GM18870 (cell line): ENCODE data around the gene MCC.

ENCODE experiments used
- ATAC-seq: cut with Tn5 transposase; IDR thresholded peaks from one replicate; pipeline ENCODE4 v1.9.1; 2021; ENCODE audit warnings: moderate library complexity; ENCODE audit not compliant: unreplicated experiment

Gene MCC

DNA sequence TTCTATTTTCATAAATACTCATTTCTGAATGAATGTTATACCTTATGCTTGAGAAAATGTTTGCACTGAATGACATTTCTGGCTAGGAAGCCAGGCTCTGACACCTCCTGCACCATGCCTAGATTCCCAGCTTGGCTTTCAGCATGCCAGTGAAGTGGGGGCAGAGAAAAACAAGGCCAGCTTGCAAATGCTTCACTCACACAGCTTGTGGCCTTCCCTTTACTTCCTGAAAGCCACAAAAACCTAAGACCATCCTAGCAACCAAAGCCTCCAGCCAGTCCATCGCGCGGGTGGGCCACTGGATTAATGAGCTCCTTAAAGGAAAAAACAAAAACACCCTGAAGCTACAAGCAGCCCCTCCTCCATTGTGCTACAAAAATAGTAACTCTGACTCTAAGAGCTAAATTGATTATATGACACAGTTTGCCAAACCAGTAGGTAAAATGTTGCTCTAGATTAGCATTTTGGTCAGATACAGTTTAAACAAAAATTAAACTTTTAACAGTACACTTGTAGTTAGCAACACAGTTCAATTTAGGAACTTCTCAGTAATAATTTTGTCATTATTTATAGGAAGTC lies 213.3 kb downstream of the MCC start:
- ATAC-seq, result no peak

DNA sequence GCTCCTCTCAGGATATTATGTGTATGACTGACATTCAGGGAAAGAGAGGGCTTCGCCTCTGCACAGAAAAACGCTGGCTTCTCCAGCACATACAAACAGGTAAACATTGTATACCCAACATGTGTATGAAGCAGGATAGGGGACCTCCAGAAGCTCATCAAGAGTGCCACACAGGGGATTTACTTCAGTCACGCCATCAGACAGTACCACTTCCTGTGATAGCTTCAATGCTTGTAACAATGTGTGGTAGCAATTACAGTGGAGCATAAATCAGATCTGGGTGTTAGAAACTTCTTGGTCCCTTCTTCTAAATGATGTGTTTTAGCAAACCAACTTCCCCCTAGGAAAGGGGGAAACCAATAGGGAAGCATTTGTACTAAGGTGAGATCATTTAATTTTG lies 214.3 kb downstream of the MCC start:
- ATAC-seq, result no peak

DNA sequence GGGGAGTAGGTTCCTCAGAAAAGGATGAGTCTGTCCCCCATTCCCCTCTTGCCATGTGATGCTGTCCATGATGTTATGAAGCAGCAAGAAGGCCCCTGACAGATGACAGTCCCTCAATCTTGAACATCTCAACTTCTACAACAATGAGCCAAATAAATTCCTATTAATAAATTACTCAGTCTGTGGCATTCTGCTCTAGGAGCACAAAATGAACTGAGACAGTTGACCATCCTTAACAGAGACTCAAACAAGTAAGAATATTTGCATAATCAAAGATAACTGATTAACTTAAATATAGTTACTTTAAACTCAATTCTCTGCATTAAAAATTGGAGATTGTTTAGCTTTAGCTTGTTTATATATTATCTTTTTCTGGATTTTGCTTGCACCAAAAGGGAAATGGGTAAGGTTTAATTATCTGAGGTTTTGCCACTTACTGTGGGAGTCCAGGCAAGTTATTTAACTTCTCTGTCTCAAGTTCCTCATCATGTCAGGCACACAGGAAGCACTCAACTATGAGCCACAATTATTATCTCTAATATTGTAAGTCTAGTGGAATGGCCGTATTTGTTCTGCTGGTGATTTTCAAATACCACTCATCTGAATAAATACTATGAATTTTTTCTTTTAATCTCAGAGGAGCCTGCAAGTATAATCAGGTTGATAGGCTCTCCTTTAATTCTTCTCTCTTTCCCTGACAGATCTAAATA lies 216.4 kb downstream of the MCC start:
- no peak for ATAC-seq

DNA sequence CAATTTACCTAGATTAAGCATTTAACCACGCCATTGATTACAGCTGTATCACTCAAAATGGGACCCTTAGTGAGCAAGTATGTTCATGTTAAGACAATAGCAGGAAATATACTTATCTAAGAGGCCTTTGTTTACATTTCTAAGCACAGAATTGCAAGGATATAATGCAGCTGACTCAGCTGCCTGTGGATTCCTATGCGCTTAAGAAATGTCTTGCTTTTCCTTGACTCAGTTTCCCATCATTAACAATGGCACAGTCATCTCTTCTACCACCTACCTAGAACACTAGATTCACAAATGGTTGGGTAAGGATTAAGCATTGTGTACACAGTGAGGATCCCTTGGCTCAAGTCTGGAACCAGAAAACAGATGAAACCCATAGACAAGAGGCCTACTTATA lies 217.2 kb downstream of the MCC start:
- ATAC-seq, result no peak

DNA sequence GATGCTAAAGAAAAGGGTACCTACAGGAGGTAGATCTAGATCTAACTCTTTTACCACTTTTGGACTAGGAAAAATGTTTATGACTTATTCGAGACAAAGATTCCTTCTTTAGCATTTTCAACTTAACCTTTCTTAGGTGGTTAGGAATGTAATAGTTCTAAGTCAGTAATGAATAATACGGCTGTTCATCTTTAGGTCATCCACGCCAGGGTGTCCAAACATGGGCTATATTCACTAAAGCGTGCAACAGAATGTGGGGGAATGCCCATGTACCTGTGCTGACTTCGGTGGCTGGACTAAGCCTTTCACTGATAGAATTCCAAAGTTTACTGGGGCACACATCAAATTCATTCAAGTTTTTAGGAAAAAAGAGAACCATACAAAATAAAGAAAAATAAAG lies 218.2 kb downstream of the MCC start:
- ATAC-seq, result no peak

DNA sequence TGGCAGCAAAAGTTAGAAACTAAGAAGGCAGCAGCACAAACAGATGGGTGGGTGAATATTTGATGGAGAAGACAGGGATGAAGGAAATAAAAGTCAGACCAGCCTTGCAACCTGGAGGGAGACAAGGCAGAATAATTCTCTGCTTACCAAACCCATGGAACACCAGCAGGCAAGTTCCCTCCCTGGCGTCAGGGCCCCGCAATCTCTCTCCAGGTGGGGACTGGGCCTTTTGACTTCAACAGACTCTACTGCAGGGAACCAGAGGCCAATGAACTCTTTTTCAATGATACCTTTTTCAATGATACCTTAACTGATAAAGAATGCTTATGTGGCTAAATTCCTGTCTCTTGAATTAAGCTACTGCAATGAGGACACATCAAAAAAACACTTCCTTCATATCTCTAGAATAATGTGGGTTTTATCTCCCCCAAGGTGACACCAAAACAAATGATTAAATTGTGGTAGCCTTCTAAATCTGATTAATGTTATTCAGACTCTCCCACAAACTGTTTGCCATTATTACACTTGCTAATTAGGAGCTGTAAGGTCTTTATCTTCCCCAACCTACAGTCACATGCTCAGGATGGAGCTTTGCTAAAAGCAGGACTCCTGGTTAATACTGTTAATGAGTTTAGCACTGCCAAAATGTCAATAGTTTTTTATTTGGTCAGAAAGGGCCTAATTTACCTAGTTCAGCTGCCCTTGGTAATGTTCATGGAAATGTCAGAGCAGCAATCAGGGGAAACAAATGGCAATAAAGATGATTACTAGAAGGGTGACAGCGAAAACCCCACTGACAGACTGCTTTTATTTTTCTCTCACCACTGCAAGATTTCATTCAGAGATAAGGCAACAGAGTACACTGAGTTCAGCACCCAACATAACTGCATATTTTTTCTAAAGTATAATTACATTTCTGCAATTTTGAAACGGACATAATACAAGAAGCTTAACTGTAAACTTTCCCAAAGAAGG lies 218.9 kb downstream of the MCC start:
- no peak for ATAC-seq

DNA sequence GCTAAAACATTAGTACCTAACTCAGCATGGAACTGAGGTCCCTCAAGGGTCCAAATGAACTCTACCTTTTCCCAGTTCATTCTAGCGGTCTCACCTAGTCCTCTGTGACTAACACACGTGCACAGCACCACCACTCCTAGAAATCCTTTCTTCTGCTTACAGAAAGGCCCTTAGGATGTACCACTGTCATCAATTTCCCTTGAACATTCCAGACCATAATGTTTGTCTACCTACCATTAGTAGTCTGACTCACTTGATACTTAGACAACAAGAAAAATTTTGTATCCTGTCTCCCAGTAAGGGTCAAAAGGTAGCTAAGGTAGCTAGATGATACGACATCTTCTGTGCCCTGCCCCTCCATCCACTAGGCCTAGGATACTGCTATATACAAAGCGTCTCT lies 220.0 kb downstream of the MCC start:
- ATAC-seq, result no peak

DNA sequence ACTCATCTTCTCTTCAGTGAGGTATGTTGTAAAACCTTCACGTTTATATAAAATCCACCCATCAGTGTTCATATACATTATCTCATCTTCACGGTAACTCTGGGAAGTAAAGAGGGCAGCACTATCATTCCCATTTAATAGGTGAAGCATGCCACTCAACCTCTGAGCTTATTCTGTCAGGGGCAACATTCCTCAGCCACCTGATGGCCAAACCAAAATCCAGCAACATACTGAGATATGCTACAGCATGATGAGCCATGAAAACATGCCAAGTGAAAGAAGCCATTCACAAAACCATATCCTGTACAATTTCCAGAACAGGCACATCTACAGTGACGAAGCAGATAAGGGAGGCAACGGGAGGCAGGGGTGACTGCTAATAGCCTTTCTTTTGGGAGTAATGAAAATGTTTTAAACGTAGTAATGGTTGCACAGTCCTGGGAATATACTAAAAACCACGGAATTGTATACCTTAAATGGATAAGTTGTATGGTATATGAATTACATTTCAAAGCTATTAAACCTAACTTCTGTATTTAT lies 220.8 kb downstream of the MCC start:
- no peak for ATAC-seq

DNA sequence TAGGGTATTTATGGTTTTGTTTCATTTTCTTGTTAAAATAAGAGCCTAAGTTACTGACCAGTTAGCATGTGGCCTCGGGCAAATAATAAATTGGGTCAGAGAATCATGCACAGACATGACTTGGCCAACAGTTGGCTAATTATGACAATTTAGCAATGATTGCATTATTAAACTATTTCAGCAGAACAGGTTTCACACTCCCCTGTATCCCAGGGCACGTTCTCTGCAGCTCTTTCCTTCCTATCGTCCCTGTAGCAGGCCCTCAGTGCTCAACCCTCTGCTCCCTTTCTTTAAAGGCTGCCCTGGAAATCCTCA lies 221.4 kb downstream of the MCC start:
- ATAC-seq, result no peak

DNA sequence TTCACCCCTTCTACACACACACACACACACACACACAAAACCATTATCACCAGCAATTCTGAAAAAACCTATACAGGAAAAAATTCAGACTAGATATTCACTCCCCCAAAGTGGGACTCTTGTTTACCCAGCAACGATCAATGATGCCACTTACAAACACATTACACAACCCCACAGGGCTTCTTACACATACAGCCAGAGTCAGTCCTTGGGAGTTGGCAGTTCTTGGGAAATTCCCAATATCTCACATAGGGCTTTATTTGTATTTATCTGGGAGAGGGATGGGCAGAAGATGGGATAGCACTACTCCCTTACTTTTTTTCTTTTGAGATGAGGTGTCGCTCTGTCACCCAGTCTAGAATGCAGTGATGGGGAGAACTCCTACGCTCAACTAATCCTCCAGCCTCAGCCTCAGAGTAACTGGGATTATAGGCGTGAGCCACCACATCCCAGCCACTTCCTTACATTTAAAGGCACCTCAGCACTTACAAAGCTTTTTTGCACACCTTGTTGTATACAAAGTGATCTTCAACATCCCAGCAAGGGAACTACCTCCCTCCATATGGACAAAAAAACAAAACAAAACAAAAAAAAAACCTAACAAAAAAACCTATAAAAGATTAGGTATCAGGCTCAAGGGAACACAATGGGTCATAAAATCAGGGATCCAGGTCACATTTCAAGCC lies 221.9 kb downstream of the MCC start:
- ATAC-seq, result no peak

DNA sequence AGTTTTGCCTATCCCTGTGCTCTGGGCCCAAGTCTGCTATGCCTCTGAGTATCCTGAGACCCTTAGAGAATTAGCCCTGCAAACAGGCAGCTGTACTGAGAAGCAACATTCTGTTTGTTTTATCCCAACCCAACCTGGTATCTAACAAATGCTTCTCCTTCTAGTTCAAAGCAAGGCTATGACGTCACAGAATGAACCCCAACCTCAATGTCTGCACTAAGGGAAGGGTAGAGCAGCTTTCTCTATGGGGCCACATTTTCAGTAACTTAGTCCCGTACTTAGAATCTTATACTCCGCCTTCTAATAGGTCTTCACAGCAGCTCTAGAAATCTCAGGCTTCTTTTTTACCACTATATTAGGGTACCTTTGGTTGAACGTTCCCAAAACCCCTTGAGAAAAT lies 223.1 kb downstream of the MCC start:
- ATAC-seq, result no peak

DNA sequence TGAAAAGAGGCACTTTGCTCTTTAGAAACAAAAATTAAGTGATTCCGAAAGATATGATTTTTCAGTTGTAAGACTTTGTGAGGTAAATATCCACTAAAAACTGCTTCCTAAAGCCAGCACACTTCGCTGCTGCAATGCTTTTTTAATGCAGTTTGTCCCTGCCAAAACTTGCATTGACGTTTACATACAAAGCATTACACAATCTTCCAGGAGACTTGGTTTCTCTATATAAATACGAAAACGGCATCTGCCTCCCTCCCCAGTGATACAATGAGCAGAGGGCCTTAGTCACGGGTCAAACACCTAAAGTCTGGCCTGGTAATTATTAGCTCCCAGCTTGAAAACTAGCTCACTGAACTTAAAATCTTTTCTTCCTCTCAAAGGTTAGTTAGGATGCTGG lies 224.2 kb downstream of the MCC start:
- ATAC-seq, result no peak

DNA sequence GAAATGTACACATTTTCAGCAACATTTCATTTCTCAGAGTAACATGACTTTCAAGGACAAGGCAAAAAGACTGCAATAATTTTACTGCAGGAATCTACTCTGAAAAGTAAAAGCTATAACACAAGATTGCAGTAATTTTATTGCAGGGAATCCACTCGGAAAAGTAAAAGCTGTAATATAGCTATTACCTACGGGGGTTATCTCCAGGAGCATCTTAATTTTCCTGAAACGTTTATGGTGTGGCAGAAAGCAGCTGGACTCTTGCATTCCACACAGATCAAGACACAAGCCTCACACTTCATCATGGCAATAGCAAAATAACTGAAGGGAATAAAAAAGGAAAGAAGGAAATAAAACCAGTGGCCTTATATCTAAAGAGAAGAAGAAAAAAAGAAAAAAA lies 224.7 kb downstream of the MCC start:
- no peak for ATAC-seq

DNA sequence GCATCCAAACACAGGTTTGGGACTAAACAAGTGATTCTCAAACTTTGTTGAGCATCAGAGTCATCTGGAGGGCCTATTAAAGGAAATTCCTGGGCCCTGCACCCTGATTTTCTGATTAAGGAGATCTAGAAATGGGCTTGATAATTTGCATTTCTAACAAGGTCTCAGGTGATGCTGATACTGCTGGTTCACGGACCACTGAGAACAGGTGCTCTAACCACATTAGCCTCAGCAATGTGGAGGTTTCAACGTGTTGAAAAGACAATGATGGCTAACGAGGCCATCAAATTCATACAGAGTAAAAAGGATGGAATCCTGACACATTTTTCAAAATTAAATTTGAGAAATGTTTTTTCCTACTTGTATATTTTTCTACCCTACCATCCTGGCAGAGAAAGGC lies 225.6 kb downstream of the MCC start:
- ATAC-seq, result no peak

DNA sequence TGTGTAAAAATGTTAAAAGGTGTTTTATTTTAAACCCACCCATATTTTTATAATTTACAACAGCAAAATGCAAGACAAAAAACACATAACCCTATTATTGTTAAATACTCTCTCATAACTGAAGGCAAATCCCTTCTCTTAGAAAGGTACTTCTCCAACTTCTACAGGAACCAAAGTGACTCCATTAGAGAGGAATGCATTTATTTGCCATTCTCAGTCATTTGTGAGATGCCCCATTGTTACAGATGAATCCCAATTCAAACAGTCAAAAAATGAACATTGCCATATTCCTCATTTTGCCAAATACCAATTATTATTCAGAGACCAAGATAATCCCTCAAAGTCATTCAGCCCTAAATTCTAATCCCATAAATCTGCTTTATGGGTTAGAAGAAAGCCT lies 229.2 kb downstream of the MCC start:
- no peak for ATAC-seq

DNA sequence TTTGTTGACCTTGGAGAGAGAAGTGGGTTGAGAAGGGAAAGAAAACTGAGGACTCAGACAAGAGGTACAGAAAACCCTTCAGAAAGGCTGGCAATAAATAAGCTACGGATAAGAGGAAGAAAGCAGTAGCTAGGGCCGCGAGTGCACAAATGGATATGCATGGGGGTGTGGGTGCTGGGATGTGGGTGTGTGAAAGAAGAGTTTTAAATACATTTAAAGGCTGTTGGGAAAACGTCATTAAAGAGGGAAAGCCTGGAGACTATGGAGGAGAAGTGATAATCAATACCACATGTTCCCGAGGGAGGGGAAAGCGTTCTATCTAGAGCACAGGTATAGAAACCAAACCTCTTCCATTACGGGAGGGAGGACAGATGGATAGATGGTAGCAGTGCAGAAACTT lies 230.7 kb downstream of the MCC start:
- no peak for ATAC-seq

DNA sequence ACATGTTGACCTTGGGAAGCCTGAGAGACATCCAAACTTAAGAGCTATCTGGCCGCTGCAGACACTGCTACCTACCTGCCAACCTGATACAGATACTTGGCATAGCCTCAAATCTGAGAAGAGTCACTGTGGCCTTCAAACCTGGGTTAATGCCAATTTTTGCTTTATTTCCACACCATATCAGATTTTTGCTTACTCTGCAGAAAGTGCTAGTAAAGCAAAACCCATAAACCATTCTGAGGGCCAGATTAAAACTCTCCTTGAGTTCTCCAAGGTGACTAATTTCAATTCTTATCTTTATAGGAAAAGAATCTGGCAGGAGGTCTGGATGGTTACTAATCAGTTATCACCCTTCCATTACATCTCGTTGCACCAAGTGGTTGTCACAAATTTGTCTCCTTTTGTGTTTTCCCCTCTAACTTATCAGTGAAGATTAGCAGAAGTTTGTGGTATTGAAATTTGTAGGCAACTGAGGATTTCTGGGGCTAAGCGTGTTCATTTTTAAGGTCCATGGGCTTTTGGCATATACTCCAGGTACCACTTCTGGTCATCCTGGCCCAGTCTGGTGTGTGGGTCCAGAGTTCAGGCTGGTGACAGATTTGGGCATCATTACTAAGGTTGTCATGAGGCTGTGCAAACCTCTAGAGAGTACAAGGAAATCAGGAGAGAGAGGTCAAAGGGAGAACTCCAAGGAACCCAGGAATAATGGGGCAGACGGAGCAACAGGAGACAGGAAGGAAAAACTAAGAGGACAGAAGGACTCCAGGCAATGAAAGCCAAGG lies 231.4 kb downstream of the MCC start:
- no peak for ATAC-seq

DNA sequence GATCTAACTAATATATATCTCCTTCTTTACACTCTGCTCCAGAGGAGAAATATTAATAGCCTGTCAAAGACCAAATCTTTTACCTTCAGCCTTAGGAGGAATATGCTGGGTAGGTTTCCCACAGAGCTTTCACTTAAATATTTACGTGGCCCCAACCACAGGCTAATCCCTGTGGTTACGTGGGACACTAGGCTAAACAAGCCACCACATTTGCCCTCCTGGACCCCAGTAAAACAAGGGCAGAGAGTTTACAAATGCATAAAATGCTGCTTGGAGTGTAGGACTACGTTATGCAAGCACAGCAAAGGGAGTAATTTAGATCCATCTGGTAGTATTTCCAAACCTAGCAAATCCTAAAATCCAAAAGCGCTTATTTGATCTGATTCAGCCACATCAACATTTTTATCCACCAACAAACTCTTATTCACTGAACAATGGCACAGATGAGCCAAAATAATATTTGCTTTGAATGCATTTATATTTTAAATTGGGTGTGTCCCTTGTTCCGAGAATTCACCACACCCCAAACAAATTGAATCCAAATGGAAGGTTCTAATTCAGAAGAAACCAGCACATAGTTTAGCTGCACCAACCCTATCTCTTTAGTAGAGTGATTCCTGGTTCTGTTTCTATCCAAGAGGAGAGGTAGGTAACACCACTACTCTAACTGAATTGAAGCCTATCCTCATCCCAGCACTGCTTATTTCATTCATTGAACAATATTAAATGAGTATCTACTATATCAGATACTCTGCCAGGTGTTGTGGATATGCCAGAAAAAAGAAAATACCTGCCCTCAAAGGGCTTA lies 232.5 kb downstream of the MCC start:
- no peak for ATAC-seq

DNA sequence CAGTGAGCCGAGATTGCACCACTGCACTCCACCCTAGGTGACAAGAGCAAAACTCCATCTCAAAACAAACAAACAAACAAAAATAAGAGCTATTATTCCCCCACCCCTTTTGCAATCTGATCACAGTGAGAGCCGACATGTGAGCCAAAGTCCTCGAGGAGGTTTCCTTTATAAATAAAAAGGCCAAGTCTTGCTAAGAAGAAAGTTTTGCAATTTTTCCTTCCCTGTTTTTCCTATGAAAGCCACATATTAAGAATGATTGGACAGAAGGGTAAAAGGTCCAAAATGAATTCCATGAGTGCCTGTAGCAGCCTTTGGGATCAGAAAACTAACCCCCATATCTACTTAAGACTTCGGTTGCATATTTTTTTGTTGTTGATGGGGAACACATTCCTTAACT lies 233.1 kb downstream of the MCC start:
- no peak for ATAC-seq

DNA sequence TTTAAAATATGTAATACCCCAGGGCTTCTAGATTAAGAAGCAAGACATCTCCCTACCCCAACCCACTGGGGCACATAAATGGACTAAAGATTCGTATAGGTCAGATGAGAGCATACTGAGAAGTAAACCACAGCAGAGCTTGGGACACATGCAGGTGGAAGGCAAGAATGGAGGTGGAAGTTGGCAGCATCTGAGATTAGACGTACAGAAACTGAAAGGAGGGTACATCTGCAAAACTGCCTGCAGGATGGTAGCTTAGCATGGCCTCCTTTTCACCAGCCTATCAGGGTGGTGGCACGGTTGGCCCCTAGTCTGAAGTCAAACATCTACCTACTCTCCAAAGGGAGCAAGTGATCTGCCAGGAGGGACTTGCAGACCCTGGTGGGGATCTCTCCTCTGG lies 235.2 kb downstream of the MCC start:
- no peak for ATAC-seq
